ENCODE results near the gene SPAG16. TPM values are rescaled to one million over a fixed set of nuclear protein-coding genes. Genes with fewer than 3 reads are reported as not detected.

Gene SPAG16
- polyA plus RNA-seq, 2 of the 4 experiments (the other 2 are of a cell fraction) = 19.1 to 27.6 TPM

DNA sequence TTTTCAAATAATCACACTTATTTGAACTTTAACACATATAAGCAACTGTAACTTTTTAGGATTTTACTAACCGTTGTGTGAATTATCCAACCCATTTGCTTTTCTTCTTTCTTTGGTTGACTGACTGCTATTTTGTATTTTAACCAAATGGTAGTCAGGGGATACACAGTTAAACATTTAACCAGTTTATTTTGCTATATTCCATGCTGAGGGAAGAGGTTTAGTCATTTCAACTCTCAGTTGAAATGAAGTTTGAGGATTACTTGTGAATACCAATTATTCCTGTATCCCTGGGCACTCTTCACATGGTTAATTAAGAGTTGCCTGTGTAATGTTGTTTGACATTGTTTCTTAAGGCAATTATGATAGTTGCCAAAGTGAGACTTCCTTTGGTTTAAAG, 1.9 kb downstream of the SPAG16 start:
- DNase-seq (ENCODE audit: low read depth in 1 of 2, low spot score in 1 of 2) (no peak), ATAC-seq (no peak), FAIRE-seq (no peak)
- H3K27ac ChIP-seq = no peak overlapping the region
- WGBS (ENCODE audit: missing lambda C conversion rate) = 47% methylated on average over 1 of the region's 1 CpG
- H3K4me3 ChIP-seq = no peak overlapping the region
- no peaks in the 10 kb centered on the region for H3K9me3 ChIP-seq
- peak overlapping the region; percentile 75 for H3K4me2 ChIP-seq
- ChIA-PET POLR2A (no interaction called here), CTCF (no interaction called here)
- peaks cover 13% of the 10 kb centered on the region for H3K4me1 ChIP-seq
- TF ChIP-seq EHMT2 (IDR thresholded peaks at IDR 0.05; ENCODE audit: low read depth) (no peak), EHF (CRISPR knock-in tag; IDR thresholded peaks at IDR 0.05) (no peak), HDAC2 (IDR thresholded peaks at IDR 0.05) (no peak), SREBF2 (IDR thresholded peaks at IDR 0.05) (no peak), FOSB (CRISPR knock-in tag; IDR thresholded peaks at IDR 0.05) (no peak)
- TF ChIP-seq, protein P1, sequence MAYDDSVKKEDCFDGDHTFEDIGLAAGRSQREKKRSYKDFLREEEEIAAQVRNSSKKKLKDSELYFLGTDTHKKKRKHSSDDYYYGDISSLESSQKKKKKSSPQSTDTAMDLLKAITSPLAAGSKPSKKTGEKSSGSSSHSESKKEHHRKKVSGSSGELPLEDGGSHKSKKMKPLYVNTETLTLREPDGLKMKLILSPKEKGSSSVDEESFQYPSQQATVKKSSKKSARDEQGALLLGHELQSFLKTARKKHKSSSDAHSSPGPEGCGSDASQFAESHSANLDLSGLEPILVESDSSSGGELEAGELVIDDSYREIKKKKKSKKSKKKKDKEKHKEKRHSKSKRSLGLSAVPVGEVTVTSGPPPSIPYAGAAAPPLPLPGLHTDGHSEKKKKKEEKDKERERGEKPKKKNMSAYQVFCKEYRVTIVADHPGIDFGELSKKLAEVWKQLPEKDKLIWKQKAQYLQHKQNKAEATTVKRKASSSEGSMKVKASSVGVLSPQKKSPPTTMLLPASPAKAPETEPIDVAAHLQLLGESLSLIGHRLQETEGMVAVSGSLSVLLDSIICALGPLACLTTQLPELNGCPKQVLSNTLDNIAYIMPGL (CRISPR knock-in tag; IDR thresholded peaks at IDR 0.05; ENCODE audit: borderline replicate concordance) = no peak

DNA sequence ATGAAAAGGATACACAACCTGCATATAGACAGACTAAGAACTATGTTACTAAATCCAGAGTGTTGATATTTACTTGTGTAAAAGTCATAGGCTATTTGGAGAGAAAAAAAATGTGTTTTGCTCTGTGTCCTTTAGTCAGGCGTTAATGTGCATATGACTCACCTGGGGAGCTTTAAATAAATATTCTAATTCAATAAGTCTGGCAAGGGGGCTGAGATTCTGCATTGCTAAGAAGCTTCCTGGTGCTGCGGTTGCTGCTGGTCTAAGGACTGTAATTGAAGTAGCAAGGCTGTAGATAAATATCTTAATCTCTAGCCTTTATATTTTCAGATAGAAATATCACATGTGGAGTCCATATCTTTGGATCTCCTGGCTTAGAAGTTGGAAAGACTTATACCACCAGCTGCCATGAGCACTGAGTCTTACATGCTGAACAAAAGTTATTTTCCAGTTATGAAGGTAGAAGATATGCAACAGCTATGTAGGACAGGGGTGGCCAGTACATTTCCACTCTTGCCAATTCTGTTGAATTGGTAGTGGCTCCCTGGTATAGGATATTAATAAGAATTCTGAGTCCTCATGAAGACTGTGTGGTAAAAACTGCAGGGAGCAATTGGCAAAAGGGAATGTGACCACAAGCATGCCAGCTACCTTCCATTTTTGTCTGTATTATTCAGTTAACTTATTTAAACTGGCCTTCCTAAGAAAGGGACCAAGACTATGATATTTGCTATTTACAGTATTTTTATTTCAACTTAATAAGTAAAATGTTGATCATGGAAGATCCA, 4.8 kb downstream of the SPAG16 start:
- no peaks in the 10 kb centered on the region for H3K9me3 ChIP-seq
- WGBS (ENCODE audit: missing lambda C conversion rate) = 49% methylated on average over 2 of the region's 2 CpGs
- ATAC-seq (no peak), DNase-seq (ENCODE audit: low read depth in 1 of 2, low spot score in 1 of 2) (no peak), FAIRE-seq (no peak)
- no peak overlapping the region for H3K4me3 ChIP-seq
- ChIA-PET CTCF (no interaction called here), POLR2A (no interaction called here)
- no peak overlapping the region for H3K4me2 ChIP-seq
- TF ChIP-seq FOSB (CRISPR knock-in tag; IDR thresholded peaks at IDR 0.05) = no peak
- no peak for TF ChIP-seq EHF (CRISPR knock-in tag; IDR thresholded peaks at IDR 0.05)
- TF ChIP-seq, protein P2, sequence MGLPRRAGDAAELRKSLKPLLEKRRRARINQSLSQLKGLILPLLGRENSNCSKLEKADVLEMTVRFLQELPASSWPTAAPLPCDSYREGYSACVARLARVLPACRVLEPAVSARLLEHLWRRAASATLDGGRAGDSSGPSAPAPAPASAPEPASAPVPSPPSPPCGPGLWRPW (IDR thresholded peaks at IDR 0.05) = no peak
- TF ChIP-seq FOSL2 (IDR thresholded peaks at IDR 0.05) = no peak
- no peak for TF ChIP-seq FOSL2 (CRISPR knock-in tag; IDR thresholded peaks at IDR 0.05)
- no peak for TF ChIP-seq POLR2AphosphoS2 (conservative IDR thresholded peaks at IDR 0.05; ENCODE audit: low read length)
- no peak for TF ChIP-seq ZSCAN20 (CRISPR knock-in tag; IDR thresholded peaks at IDR 0.05)
- no peak overlapping the region for H3K27ac ChIP-seq
- H3K4me1 ChIP-seq = peaks cover 9% of the 10 kb centered on the region

DNA sequence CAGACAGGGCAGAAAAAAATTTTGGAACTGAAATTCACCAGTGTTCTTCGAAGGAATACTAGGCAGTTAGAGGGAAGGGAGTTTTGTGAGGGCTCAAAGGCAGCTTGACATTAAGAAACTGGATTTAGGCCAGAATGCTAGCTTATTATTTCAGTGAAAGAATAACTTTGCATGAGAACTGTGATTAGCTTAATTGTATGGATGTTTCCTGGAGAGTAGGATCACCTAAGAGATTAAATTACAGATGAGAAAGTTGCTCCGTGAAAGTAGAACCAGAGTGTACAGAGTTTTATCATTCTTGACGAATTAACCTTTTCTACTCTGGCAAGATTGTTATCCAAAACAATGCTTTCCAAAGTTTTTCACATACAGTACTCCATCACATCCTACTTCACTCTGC, 6.2 kb downstream of the SPAG16 start:
- no peak for TF ChIP-seq KDM5A (IDR thresholded peaks at IDR 0.05)
- FAIRE-seq = no peak

DNA sequence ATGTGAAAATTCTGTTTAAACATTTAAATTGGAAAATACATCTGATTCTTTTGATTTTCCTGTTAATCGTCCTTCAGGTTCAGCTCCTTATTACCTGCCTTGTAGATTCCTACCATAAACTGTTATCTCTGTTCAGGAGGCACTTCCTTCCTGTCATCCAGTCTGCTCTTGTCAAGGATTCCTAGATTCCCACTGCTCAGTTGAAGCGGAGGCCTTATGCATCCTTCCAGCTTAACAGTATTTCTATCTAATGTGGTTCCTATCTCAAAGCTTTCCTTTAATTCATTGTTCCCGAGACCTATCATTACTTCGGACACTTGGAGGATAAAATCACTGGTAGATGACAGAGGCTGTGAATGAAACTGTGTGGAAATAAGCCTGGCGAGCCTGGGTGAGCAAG, 12.0 kb downstream of the SPAG16 start:
- Histone ChIP-seq H3K4me2 (no peak overlapping the region), H3K9me3 (no peaks in the 10 kb centered on the region), H3K4me1 (no peaks in the 10 kb centered on the region), H3K27ac (no peak overlapping the region), H3K4me3 (no peak overlapping the region)
- FAIRE-seq (no peak), DNase-seq (ENCODE audit: low read depth in 1 of 2, low spot score in 1 of 2) (no peak), ATAC-seq (no peak)
- WGBS (ENCODE audit: missing lambda C conversion rate) = 94% methylated on average over 5 of the region's 5 CpGs
- ChIA-PET CTCF (no interaction called here), POLR2A (no interaction called here)
- TF ChIP-seq CHD2 (IDR thresholded peaks at IDR 0.05; ENCODE audit: low read length, partially characterized antibody) (no peak), HEYL (CRISPR knock-in tag; IDR thresholded peaks at IDR 0.05) (no peak), RFX5 (IDR thresholded peaks at IDR 0.05) (no peak)

More for the DNA sequence above, 6.2 kb downstream of the SPAG16 start:
- no peak overlapping the region for H3K27ac ChIP-seq
- DNase-seq (ENCODE audit: low read depth in 1 of 2, low spot score in 1 of 2) (no peak), ATAC-seq (no peak)
- no peak overlapping the region for H3K4me3 ChIP-seq
- peaks cover 5% of the 10 kb centered on the region for H3K4me1 ChIP-seq
- WGBS (ENCODE audit: missing lambda C conversion rate) = 93% methylated on average over 3 of the region's 3 CpGs
- ChIA-PET POLR2A (no interaction called here), CTCF (no interaction called here)
- no peak overlapping the region for H3K4me2 ChIP-seq
- H3K9me3 ChIP-seq = no peaks in the 10 kb centered on the region

Data from A549 (cell line).